RPMI7951 (cell line): ENCODE measurements around the gene PCDHB6. TPM values are rescaled to one million over a fixed set of nuclear protein-coding genes. Genes with fewer than 3 reads are reported as not detected.
"Not testable (repeated sequence)": the region's sequence is repeated elsewhere in the genome, so short reads cannot be mapped to it uniquely, and the experiment has no call there.

Experiments used
- DNase-seq: peaks from one replicate; pipeline ENCODE4 v3.0.0-alpha.2; 2012; ENCODE audit warnings: low read depth
- total RNA-seq: library from RNA; depleted of rRNA; stranded (reverse); fragments of >200 nt; shearing (Covaris generic); gene quantifications from 2 replicates; pipeline ENCODE4 v1.2.3, GENCODE V29; 2014; rRNA removed

PCDHB6 gene
- 0.20 and 0.24 TPM in 2 replicates for total RNA-seq

DNA sequence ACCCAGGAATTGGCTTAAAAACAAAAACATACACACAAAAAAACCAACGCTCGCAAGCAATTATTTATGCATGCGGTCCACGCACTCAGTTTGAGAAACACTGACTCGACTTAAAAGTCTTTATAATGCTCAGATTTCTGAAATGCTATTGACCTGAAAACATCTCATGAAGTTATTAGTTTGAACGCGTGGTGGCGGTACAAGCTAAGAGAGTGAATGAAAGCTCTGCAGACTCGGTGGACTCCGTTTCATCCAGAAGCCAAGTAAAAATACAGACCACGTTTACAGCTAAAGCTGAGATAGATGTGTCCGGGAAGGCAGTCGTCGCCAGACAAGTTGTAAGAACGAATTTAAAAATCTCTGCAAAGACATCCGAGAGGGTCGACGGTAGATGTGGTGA is at the start of gene PCDHB6:
PCDHB6 (plus strand) TSS at position 246 of the 400 bp plus-strand sequence. CDS start 201 bp downstream, outside the sequence.
- DNase-seq: peak; percentile 60

DNA sequence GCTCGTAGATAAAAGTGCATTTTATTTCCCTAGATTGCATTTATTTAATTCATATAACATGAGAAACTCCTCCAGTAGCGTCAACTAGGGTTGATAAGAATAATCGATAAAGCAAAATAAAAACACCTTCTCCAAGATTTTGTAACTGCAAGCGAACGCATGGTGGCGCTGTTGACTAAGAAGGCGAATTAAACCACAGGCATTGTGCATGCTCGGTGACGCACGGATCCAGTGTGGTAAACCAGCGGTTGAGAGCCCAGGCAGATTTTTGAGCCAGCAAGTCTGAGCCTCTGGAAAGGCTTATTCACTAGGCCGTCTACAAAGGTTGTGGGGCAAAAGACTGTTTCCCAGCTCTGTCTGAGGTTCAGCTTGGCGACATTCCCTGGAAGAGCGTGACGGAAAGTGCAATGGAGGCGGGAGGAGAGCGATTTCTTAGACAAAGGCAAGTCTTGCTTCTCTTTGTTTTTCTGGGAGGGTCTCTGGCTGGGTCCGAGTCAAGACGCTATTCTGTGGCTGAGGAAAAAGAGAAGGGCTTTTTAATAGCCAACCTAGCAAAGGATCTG is 49.5 kb upstream of the PCDHB6 start, which contains the start of gene PCDHB3:
PCDHB3 (plus strand) TSS at position 231 of the 563 bp plus-strand sequence; CDS start at position 408, 177 bp downstream.
- peak; percentile 65 for DNase-seq

DNA sequence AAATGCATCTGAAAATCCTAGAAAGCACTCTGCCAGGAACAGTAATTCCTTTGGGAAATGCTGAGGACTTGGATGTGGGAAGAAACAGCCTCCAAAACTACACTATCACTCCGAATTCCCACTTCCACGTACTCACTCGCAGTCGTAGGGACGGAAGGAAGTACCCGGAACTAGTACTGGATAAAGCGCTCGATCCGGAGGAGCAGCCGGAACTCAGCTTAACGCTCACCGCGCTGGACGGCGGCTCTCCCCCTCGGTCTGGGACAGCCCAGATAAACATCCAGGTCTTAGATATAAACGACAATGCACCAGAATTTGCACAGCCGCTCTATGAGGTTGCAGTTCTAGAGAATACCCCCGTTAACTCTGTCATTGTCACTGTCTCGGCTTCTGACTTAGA is 48.8 kb upstream of the PCDHB6 start:
- no peak for DNase-seq

DNA sequence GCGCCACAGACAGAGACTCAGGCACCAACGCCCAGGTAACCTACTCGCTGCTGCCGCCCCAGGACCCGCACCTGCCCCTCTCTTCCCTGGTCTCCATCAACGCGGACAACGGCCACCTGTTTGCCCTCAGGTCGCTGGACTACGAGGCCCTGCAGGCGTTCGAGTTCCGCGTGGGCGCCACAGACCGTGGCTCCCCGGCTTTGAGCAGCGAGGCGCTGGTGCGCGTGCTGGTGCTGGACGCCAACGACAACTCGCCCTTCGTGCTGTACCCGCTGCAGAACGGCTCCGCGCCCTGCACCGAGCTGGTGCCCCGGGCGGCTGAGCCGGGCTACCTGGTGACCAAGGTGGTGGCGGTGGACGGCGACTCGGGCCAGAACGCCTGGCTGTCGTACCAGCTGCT is 47.8 kb upstream of the PCDHB6 start:
- not testable (repeated sequence) for DNase-seq

DNA sequence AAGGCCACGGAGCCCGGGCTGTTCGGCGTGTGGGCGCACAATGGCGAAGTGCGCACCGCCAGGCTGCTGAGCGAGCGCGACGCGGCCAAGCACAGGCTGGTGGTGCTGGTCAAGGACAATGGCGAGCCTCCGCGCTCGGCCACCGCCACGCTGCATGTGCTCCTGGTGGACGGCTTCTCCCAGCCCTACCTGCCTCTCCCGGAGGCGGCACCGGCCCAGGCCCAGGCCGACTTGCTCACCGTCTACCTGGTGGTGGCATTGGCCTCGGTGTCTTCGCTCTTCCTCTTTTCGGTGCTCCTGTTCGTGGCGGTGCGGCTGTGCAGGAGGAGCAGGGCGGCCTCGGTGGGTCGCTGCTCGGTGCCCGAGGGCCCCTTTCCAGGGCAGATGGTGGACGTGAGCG is 47.4 kb upstream of the PCDHB6 start:
- DNase-seq: not testable (repeated sequence)

DNA sequence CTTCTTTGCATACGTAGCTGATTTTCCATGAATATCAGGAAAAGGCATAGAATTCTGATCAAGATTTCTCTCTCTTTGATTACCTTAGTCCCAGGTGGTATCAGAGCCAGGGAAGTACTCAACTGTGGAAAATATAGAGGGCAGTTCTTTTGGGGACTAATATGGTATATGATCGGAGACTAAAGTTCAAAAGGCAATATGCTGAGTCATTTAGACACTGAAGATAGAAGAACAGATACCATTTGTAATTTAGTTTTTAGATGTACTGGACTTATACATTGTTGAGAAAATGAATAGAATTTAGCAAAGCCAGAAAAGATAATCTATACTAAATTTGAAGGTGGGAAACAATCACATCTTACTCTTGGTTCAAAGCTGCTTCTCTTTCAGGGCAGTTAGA is 44.5 kb upstream of the PCDHB6 start:
- no peak for DNase-seq

DNA sequence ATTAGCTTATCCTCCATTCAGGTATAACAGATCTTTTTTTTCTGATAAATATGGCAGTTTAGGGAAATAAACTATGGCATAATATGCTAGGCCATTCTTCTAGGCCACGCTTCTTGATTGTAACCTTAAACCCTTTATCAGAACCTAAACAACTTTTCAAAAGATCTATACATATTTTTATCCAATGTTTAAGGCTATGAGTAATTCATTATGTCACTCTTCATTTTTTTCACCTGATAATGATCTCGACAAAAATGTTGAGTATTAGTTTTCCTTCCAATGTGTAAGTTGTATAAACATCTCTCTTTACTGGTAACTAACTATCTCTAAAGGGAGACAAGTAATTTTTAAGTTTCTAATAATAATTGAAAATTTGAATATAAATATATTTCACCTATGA is 30.6 kb upstream of the PCDHB6 start:
- DNase-seq: no peak

DNA sequence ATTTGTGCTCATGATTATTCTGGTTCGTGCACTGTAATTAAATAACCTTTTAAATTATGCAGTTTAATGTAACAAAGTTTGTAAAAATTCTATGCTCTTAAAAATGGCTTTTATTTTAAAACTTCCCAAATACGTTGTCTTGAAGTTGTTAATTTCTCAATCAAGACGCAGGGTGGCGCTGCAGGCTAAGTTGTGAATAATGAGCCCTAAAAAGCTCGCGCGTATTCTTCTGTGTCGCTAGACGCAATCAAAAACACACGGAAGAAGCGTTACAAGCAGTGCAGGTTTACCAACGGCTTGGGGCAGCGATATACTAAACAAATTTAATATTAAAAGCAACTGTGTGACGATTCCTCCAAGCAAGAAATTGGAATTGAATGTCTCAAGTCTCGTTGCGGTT is 28.3 kb upstream of the PCDHB6 start, which contains the start of gene PCDHB4:
PCDHB4 (plus strand) TSS at position 256 of the 400 bp plus-strand sequence. CDS start 181 bp downstream, outside the sequence.
- DNase-seq: peak; percentile 31

DNA sequence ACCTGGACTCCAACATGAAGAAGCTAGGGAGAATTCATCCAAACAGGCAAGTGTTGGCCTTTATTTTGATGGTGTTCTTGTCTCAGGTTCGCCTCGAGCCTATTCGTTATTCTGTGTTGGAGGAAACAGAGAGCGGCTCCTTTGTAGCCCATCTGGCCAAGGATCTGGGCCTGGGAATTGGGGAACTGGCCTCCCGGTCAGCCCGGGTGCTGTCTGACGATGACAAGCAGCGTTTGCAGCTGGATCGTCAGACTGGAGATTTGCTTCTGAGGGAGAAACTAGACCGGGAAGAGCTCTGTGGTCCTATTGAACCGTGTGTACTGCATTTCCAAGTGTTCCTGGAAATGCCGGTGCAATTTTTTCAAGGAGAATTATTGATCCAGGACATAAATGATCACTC is 27.9 kb upstream of the PCDHB6 start:
- no peak for DNase-seq

DNA sequence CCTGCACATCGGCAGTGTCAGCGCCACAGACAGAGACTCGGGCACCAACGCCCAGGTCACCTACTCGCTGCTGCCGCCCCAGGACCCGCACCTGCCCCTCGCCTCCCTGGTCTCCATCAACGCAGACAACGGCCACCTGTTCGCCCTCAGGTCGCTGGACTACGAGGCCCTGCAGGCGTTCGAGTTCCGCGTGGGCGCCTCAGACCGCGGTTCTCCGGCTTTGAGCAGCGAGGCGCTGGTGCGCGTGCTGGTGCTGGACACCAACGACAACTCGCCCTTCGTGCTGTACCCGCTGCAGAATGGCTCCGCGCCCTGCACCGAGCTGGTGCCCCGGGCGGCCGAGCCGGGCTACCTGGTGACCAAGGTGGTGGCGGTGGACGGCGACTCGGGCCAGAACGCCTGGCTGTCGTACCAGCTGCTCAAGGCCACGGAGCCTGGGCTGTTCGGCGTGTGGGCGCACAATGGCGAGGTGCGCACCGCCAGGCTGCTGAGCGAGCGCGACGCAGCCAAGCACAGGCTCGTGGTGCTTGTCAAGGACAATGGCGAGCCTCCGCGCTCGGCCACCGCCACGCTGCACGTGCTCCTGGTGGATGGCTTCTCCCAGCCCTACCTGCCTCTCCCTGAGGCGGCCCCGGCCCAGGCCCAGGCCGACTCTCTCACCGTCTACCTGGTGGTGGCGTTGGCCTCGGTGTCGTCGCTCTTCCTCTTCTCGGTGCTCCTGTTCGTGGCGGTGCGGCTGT is 26.3 kb upstream of the PCDHB6 start:
- DNase-seq: not testable (repeated sequence)

DNA sequence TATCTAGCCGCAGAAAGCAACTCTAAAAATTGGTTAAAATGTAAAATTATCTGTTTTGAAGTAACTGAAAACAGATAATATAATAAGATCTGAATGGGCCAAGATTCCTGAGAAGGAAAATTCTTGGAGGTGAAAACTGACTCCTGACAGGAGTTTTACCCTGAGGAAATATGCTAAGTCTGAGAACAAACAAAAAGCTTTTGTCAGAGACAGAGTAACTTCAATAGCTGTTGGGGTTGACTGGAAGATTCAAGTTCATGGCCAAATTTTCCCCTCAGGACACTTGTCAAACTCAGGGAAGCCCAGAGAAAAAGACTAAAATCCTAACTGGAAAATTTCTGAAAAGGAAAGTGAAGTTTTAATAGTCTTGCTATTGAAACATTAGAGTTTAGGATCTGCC is 22.6 kb upstream of the PCDHB6 start:
- no peak for DNase-seq

DNA sequence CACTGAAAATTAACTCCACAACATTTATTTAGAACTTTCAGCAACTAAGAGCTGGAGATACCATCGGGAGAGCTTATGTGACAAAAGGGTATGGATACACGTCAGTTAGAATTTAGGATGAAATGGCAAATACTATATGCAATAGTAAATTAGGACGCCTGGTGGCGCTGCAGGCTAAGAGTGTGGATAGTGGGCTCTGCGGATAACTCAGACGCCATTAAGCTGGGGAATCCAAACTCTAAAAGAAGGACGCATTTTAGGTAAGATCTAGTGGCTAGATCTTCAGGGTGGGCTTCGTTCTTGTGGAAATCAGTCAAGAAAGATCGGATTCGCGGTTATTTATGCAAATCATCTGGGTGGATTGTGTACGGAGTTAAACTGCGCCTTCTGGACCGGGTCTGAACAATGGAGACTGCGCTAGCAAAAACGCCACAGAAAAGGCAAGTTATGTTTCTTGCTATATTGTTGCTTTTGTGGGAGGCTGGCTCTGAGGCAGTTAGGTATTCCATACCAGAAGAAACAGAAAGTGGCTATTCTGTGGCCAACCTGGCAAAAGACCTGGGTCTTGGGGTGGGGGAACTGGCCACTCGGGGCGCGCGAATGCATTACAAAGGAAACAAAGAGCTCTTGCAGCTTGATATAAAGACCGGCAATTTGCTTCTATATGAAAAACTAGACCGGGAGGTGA is 14.7 kb upstream of the PCDHB6 start, which contains the start of gene PCDHB5:
PCDHB5 (plus strand) TSS at position 177 of the 688 bp plus-strand sequence; CDS start at position 406, 229 bp downstream.
- DNase-seq: peak; percentile 34

DNA sequence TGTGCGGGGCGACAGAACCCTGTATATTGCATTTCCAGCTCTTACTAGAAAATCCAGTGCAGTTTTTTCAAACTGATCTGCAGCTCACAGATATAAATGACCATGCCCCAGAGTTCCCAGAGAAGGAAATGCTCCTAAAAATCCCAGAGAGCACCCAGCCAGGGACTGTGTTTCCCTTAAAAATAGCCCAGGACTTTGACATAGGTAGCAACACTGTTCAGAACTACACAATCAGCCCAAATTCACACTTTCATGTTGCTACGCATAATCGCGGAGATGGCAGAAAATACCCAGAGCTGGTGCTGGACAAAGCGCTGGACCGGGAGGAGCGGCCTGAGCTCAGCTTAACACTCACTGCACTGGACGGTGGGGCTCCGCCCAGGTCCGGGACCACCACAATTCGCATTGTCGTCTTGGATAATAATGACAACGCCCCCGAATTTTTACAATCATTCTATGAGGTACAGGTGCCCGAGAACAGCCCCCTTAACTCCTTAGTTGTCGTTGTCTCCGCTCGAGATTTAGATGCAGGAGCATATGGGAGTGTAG is 14.1 kb upstream of the PCDHB6 start:
- DNase-seq: no peak

DNA sequence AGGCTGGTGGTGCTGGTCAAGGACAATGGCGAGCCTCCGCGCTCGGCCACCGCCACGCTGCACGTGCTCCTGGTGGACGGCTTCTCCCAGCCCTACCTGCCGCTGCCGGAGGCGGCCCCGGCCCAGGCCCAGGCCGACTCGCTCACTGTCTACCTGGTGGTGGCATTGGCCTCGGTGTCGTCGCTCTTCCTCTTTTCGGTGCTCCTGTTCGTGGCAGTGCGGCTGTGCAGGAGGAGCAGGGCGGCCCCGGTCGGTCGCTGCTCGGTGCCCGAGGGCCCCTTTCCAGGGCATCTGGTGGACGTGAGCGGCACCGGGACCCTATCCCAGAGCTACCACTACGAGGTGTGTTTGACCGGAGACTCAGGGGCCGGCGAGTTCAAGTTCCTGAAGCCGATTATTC is 12.5 kb upstream of the PCDHB6 start:
- not testable (repeated sequence) for DNase-seq

DNA sequence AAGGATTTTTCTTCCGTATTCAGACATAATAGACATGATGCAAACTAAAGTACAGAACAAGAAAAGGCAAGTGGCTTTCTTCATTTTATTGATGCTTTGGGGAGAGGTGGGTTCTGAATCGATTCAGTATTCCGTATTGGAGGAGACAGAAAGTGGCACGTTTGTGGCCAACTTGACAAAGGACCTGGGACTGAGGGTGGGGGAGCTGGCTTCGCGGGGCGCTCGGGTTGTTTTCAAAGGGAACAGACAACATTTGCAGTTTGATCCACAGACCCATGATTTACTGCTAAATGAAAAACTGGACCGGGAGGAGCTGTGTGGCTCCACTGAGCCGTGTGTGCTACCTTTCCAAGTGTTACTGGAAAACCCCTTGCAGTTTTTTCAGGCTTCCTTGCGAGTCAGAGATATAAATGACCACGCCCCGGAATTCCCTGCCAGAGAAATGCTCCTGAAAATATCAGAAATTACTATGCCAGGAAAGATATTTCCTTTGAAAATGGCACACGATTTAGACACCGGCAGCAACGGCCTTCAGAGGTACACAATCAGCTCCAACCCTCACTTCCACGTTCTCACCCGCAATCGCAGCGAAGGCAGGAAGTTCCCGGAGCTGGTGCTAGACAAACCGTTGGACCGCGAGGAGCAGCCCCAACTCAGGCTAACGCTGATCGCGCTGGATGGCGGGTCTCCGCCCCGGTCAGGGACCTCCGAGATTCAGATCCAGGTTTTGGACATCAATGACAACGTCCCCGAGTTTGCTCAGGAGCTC is 551 bp downstream of the PCDHB6 start:
- no peak for DNase-seq

DNA sequence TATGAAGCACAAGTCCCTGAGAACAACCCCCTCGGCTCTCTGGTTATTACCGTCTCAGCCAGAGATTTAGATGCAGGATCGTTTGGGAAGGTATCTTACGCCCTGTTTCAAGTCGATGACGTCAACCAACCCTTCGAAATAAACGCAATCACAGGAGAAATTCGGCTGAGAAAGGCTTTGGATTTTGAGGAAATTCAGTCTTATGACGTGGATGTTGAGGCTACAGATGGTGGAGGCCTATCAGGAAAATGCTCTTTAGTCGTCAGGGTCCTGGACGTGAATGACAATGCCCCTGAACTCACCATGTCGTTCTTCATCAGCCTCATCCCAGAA is 1.1 kb downstream of the PCDHB6 start:
- DNase-seq: no peak

DNA sequence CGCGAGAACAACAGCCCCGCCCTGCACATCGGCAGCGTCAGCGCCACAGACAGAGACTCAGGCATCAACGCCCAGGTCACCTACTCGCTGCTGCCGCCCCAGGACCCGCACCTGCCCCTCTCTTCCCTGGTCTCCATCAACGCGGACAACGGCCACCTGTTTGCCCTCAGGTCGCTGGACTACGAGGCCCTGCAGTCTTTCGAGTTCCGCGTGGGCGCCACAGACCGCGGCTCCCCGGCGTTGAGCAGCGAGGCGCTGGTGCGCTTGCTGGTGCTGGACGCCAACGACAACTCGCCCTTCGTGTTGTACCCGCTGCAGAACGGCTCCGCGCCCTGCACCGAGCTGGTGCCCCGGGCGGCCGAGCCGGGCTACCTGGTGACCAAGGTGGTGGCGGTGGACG is 1.8 kb downstream of the PCDHB6 start:
- DNase-seq: not testable (repeated sequence)

DNA sequence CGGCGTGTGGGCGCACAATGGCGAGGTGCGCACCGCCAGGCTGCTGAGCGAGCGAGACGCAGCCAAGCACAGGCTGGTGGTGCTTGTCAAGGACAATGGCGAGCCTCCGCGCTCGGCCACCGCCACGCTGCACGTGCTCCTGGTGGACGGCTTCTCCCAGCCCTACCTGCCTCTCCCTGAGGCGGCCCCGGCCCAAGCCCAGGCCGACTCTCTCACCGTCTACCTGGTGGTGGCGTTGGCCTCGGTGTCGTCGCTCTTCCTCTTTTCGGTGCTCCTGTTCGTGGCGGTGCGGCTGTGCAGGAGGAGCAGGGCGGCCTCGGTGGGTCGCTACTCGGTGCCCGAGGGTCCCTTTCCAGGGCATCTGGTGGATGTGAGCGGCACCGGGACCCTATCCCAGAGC is 2.2 kb downstream of the PCDHB6 start:
- DNase-seq: not testable (repeated sequence)

DNA sequence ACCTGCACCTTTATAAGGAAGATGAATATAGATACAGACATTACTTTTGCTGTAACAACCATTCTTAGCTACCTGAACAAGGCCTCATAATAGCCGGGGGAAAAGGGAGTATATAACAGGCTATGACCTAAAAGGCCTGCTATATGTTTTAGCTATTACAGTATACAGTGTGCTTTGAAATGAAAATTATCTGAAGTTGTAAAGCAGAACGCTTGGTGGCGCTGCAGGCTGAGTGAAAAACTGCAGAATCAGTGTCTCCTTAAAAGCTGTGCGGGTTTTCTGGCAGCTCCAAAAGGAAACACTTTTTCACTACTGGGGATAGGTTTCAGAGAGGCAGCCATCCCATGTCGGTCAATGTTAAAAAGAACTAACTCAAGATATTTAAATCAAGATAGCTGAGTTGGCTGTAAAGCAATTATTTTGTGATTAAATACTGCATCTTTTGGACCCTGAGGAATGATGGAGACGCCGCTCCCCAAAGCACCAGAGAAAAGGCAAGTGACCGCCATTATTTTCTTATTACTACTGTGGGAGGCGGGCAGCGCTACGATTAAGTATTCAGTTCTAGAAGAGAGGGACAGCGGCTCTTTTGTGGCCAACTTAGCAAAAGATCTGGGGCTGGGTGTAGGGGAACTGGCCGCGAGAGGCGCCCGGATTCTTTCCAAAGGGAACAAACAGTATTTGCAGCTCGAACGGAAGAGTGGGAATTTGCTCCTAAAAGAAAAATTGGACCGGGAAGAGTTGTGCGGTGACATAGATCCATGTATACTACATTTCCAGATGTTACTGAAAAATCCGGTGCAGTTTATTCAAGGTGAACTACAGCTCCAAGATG is 5.9 kb downstream of the PCDHB6 start:
- DNase-seq: no peak

DNA sequence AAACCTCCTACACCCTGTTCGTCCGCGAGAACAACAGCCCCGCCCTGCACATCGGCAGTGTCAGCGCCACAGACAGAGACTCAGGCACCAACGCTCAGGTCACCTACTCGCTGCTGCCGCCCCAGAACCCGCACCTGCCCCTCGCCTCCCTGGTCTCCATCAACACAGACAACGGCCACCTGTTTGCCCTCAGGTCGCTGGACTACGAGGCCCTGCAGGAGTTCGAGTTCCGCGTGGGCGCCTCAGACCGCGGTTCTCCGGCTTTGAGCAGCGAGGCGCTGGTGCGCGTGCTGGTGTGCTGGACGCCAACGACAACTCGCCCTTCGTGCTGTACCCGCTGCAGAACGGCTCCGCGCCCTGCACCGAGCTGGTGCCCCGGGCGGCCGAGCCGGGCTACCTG is 7.5 kb downstream of the PCDHB6 start:
- DNase-seq: not testable (repeated sequence)

DNA sequence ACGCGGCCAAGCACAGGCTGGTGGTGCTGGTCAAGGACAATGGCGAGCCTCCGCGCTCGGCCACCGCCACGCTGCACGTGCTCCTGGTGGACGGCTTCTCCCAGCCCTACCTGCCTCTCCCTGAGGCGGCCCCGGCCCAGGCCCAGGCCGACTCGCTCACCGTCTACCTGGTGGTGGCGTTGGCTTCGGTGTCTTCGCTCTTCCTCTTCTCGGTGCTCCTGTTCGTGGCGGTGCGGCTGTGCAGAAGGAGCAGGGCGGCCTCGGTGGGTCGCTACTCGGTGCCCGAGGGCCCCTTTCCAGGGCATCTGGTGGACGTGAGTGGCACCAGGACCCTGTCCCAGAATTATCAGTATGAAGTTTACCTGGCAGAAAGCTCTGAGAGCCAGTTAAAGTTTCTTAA is 8.0 kb downstream of the PCDHB6 start:
- not testable (repeated sequence) for DNase-seq
